Aorta (tissue), 5 donors: Measurements from ENCODE around the gene AKT3. TPM values are rescaled to one million over a fixed set of nuclear protein-coding genes. Genes with fewer than 3 reads are reported as not detected.

ENCODE experiments used
- ATAC-seq: fragments of 200-7000 bp; cut with Tn5 transposase; one replicate; pipeline ENCODE4 v1.9.1; 2022; ENCODE audit warnings: moderate library complexity; ENCODE audit not compliant: low FRiP score
- DNase-seq, 2 donors: peaks; one replicate each; pipeline ENCODE4 v3.0.0-alpha.2; 2020
- H3K27ac ChIP-seq, 2 donors: one replicate each; pipeline ENCODE4 v1.5.1; 2013; ENCODE audit warnings: low read length in 2 of 2, mild to moderate bottlenecking in 2 of 2, moderate library complexity in 2 of 2, control low read depth in 1 of 2, inconsistent platforms in 1 of 2, low read depth in 1 of 2
- H3K27me3 ChIP-seq, 2 donors: one replicate each; pipeline ENCODE4 v1.6.1; 2013; ENCODE audit warnings: control low read depth in 1 of 2, low read length in 1 of 2, mild to moderate bottlenecking in 1 of 2, moderate library complexity in 1 of 2; ENCODE audit not compliant: insufficient read depth in 2 of 2, control insufficient read depth in 1 of 2
- H3K36me3 ChIP-seq, 2 donors: one replicate each; pipeline ENCODE4 v1.6.1; 2013; ENCODE audit warnings: control low read depth in 1 of 2, low read length in 1 of 2, mild to moderate bottlenecking in 1 of 2; ENCODE audit not compliant: insufficient read depth in 2 of 2, control insufficient read depth in 1 of 2
- H3K4me1 ChIP-seq, 2 donors: one replicate each; pipeline ENCODE4 v1.6.1; 2013; ENCODE audit warnings: low read length in 2 of 2, control low read depth in 1 of 2, mild to moderate bottlenecking in 1 of 2, moderate library complexity in 1 of 2; ENCODE audit not compliant: insufficient read depth in 2 of 2, control insufficient read depth in 1 of 2
- H3K4me3 ChIP-seq, 2 donors: one replicate each; pipeline ENCODE4 v1.5.1; 2013; ENCODE audit warnings: low read length in 2 of 2, control low read depth in 1 of 2, mild to moderate bottlenecking in 1 of 2
- H3K9me3 ChIP-seq: one replicate; pipeline ENCODE4 v1.6.1; 2013; ENCODE audit warnings: mild to moderate bottlenecking, low read length; ENCODE audit not compliant: control insufficient read depth
- WGBS, 2 donors: extraction: QIAGEN DNeasy Blood & Tissue Kit; methylation state at CpG; one replicate each; pipeline ENCODE4 v1.1.7; 2013; 5-methylcytosine and 5-hydroxymethylcytosine counted together
- intact Hi-C, 2 donors: fragments of 100-400 bp; cut with DNase I; formaldehyde crosslinking; loops; one replicate each; pipeline versions ENCODE4 v1.14.2 to v1.15.0; 2022
- polyA plus RNA-seq, 2 donors: library from polyadenylated mRNA; stranded (reverse); fragments of 200-250 nt; gene quantifications; one replicate each; pipeline ENCODE4 v1.2.3, GENCODE V29; 2013
- total RNA-seq, 2 donors: library from RNA; stranded (reverse); fragmentation: NEBNext Ultra II Directional; extraction: Animal tissue kit (Norgen Biotek cat#: 25700); gene quantifications; one replicate each; pipeline ENCODE4 v1.2.1, GENCODE V29; 2021
- donor health status: healthy with polysubstance abuse.
- donor health status: Bipolar disorder and iron deficiency.
- donor health status: DM: no; HTN: no; CAD: no.
- donor health status: DM: no; HTN: no; CAD: no.
- donor health status: DM: yes; HTN: yes; CAD: no.

The AKT3 gene
- total and polyA plus RNA-seq, 4 donors: 18.6 to 177 (median 104) TPM

GRCh38 chr1:243497939-243498681 is 351.9 kb downstream of the AKT3 start:
- 92 to 93% methylated on average over 10 of the region's 10 CpGs for WGBS, 2 donors
- no peak overlapping the region for H3K4me3 ChIP-seq
- intact Hi-C loops: no loop called here
- H3K27me3 ChIP-seq: no peaks in the 10 kb centered on the region
- ATAC-seq (no peak), DNase-seq (no peak)
- H3K36me3 ChIP-seq: no peaks in the 10 kb centered on the region
- H3K4me1 ChIP-seq: no peaks in the 10 kb centered on the region
- H3K9me3 ChIP-seq: no peaks in the 10 kb centered on the region
- no peak overlapping the region for H3K27ac ChIP-seq

GRCh38 chr1:243496806-243497205 is 353.2 kb downstream of the AKT3 start:
- 95 to 96% methylated on average over 11 of the region's 11 CpGs for WGBS, 2 donors
- ATAC-seq (no peak), DNase-seq (no peak)
- H3K9me3 ChIP-seq: no peaks in the 10 kb centered on the region
- no peaks in the 10 kb centered on the region for H3K4me1 ChIP-seq
- H3K27ac ChIP-seq: no peak overlapping the region
- no peak overlapping the region for H3K4me3 ChIP-seq
- H3K27me3 ChIP-seq: no peaks in the 10 kb centered on the region
- intact Hi-C loops: no loop called here
- H3K36me3 ChIP-seq: no peaks in the 10 kb centered on the region

GRCh38 chr1:243496187-243496646 is 353.8 kb downstream of the AKT3 start:
- Histone ChIP-seq H3K4me1 (no peaks in the 10 kb centered on the region), H3K27me3 (no peaks in the 10 kb centered on the region), H3K4me3 (no peak overlapping the region), H3K9me3 (no peaks in the 10 kb centered on the region), H3K27ac (peak overlapping the region in 1 of 2 donors; percentile 9), H3K36me3 (no peaks in the 10 kb centered on the region)
- WGBS, 2 donors: 52 to 54% methylated on average over 19 of the region's 19 CpGs
- DNase-seq (peak in 1 of 2 donors; percentile 62), ATAC-seq (peak; percentile 45)
- intact Hi-C loops: no loop called here

- Histone ChIP-seq H3K4me1 (no peaks in the 10 kb centered on the region), H3K36me3 (no peaks in the 10 kb centered on the region), H3K27me3 (no peaks in the 10 kb centered on the region), H3K4me3 (no peak overlapping the region), H3K9me3 (no peaks in the 10 kb centered on the region), H3K27ac (peak overlapping the region in 1 of 2 donors; percentile 9)
- ATAC-seq (peak; percentile 53), DNase-seq (peak in 1 of 2 donors; percentile 51)
- intact Hi-C loops: no loop called here
- 66 to 75% methylated on average over 23 to 24 of the region's 24 CpGs for WGBS, 2 donors
These were observed 354.4 kb downstream of the AKT3 start for GRCh38 chr1:243495442-243496186.

GRCh38 chr1:243494741-243495431 is 355.2 kb downstream of the AKT3 start:
- no peak for DNase-seq
- no peak overlapping the region for H3K27ac ChIP-seq
- 91 to 92% methylated on average over 15 of the region's 15 CpGs for WGBS, 2 donors
- ATAC-seq: no peak
- no peaks in the 10 kb centered on the region for H3K4me1 ChIP-seq
- no peaks in the 10 kb centered on the region for H3K27me3 ChIP-seq
- H3K4me3 ChIP-seq: no peak overlapping the region
- no peaks in the 10 kb centered on the region for H3K9me3 ChIP-seq
- H3K36me3 ChIP-seq: no peaks in the 10 kb centered on the region
- intact Hi-C loops: no loop called here

GRCh38 chr1:243493156-243494129 is 356.6 kb downstream of the AKT3 start:
- Histone ChIP-seq H3K27ac (no peak overlapping the region), H3K27me3 (no peaks in the 10 kb centered on the region), H3K36me3 (no peaks in the 10 kb centered on the region), H3K4me1 (no peaks in the 10 kb centered on the region), H3K4me3 (no peak overlapping the region), H3K9me3 (no peaks in the 10 kb centered on the region)
- ATAC-seq: no peak
- intact Hi-C loops: no loop called here
- DNase-seq: no peak
- 82 to 87% methylated on average over 14 of the region's 14 CpGs for WGBS, 2 donors

GRCh38 chr1:243490748-243491686 is 359.0 kb downstream of the AKT3 start:
- Histone ChIP-seq H3K4me3 (no peak overlapping the region), H3K4me1 (no peaks in the 10 kb centered on the region), H3K36me3 (no peaks in the 10 kb centered on the region), H3K27ac (no peak overlapping the region), H3K27me3 (no peaks in the 10 kb centered on the region), H3K9me3 (no peaks in the 10 kb centered on the region)
- no peak for ATAC-seq
- intact Hi-C loops: no loop called here
- WGBS, 2 donors: 76 to 77% methylated on average over 8 of the region's 8 CpGs
- peak in 1 of 2 donors; percentile 44 for DNase-seq
